Caco-2 (cell line): ENCODE results near the gene USP1. TPM values are rescaled to one million over a fixed set of nuclear protein-coding genes. Genes with fewer than 3 reads are reported as not detected.

Experiments used
- BruUV-seq: library from RNA; stranded (reverse); fragments of 400-500 nt; replicated peaks from 2 replicates; lab custom pipeline; 2021; lab: Mats Ljungman, UMichigan
- CTCF ChIA-PET: fragments of 300-600 bp; sonication (Branson Sonifier 250); formaldehyde crosslinking; loops from one replicate; lab custom pipeline; 2022; ENCODE audit warnings: antibody characterized with exemption; lab: Charles Lee
- POLR2A ChIA-PET: fragments of 300-600 bp; sonication (Branson Sonifier 250); formaldehyde crosslinking; loops from one replicate; lab custom pipeline; 2022; ENCODE audit warnings: antibody characterized with exemption; lab: Charles Lee
- DNase-seq, 2 experiments: peaks; one replicate each; pipeline versions ENCODE4 v3.0.0 to v3.0.0-alpha.2; 2020 to 2022
- H3K27me3 ChIP-seq: replicated peaks from 2 replicates; pipeline ENCODE4 v1.6.0; 2011; ENCODE audit warnings: low read length; ENCODE audit not compliant: control insufficient read depth, insufficient read depth
- H3K36me3 ChIP-seq: 2 replicates; pipeline ENCODE4 v1.5.1; 2011; ENCODE audit warnings: low read length; ENCODE audit not compliant: control insufficient read depth, insufficient read depth
- H3K4me1 ChIP-seq: fragments of 250-450 bp; sonication (Bioruptor Pico); 2 replicates; pipeline ENCODE4 v1.5.1; 2020; ENCODE audit warnings: mild to moderate bottlenecking
- H3K4me3 ChIP-seq: 2 replicates; pipeline ENCODE4 v1.5.1; 2011; ENCODE audit warnings: low read depth, mild to moderate bottlenecking, control low read depth, low read length
- H3K9me3 ChIP-seq: fragments of 250-450 bp; sonication (Bioruptor Pico); 2 replicates; pipeline ENCODE4 v1.5.1; 2020; ENCODE audit warnings: mild to moderate bottlenecking, moderate library complexity
- H3K27ac Mint-ChIP-seq: one replicate; pipeline ENCODE4 v1.8.0; 2022; ENCODE audit warnings: mixed read lengths; ENCODE audit not compliant: unreplicated experiment
- H3K27me3 Mint-ChIP-seq: one replicate; pipeline ENCODE4 v1.8.0; 2022; ENCODE audit warnings: mixed read lengths; ENCODE audit not compliant: insufficient read depth, unreplicated experiment
- H3K36me3 Mint-ChIP-seq: one replicate; pipeline ENCODE4 v1.8.0; 2022; ENCODE audit warnings: mild to moderate bottlenecking, mixed read lengths; ENCODE audit not compliant: insufficient read depth, unreplicated experiment
- H3K4me1 Mint-ChIP-seq: one replicate; pipeline ENCODE4 v1.8.0; 2022; ENCODE audit warnings: low read depth, mixed read lengths; ENCODE audit not compliant: unreplicated experiment
- H3K4me3 Mint-ChIP-seq: one replicate; pipeline ENCODE4 v1.8.0; 2022; ENCODE audit warnings: mild to moderate bottlenecking, moderate library complexity, mixed read lengths; ENCODE audit not compliant: unreplicated experiment
- H3K9me3 Mint-ChIP-seq: one replicate; pipeline ENCODE4 v1.8.0; 2022; ENCODE audit warnings: mixed read lengths; ENCODE audit not compliant: unreplicated experiment
- CTCF ChIP-seq, 2 experiments: fragments of 200-600 bp in 1 of 2; IDR thresholded peaks; 1 replicate in 1 of 2; 2 replicates in 1 of 2; pipeline versions ENCODE4 v1.5.1 to v1.8.0; 2011 to 2022; ENCODE audit warnings: antibody characterized with exemption in 1 of 2, control low read depth in 1 of 2, inconsistent platforms in 1 of 2, low read depth in 1 of 2, low read length in 1 of 2, mild to moderate bottlenecking in 1 of 2, moderate library complexity in 1 of 2; ENCODE audit not compliant: insufficient read depth in 1 of 2, severe bottlenecking in 1 of 2, unreplicated experiment in 1 of 2
- intact Hi-C: fragments of 100-400 bp; cut with micrococcal nuclease; formaldehyde crosslinking; loops from one replicate; pipeline ENCODE4 v1.10.0; 2022; ENCODE audit not compliant: unreplicated experiment
- total RNA-seq: library from RNA; stranded (reverse); gene quantifications from 2 replicates; pipeline ENCODE4 v1.2.3, GENCODE V29; 2022

The USP1 gene
- total RNA-seq, 1 experiment from 2014 or later, result 39.3 TPM

- DNase-seq, result no peak
- intact Hi-C loops, result no loop called here
- H3K27ac Mint-ChIP-seq, result no peak overlapping the region
- H3K9me3 ChIP-seq, result no peaks in the 10 kb centered on the region
- no peaks in the 10 kb centered on the region; the same call in 1 of the 2 replicates for H3K36me3 ChIP-seq
- no peak overlapping the region for H3K4me3 Mint-ChIP-seq
- H3K9me3 Mint-ChIP-seq, result no peaks in the 10 kb centered on the region
- H3K27me3 Mint-ChIP-seq, result no peaks in the 10 kb centered on the region
- H3K4me1 Mint-ChIP-seq, result no peaks in the 10 kb centered on the region
- H3K4me1 ChIP-seq, result no peaks in the 10 kb centered on the region
- BruUV-seq, result no TSS peak
- ChIA-PET POLR2A (no interaction called here), CTCF (no interaction called here)
- no peak overlapping the region for H3K4me3 ChIP-seq
- H3K36me3 Mint-ChIP-seq, result peaks cover 38% of the 10 kb centered on the region
- no peak for TF ChIP-seq CTCF (IDR thresholded peaks at IDR 0.05; ENCODE audit: insufficient read depth in 1 of 2, low read depth in 1 of 2, low read length in 1 of 2, severe bottlenecking in 1 of 2, unreplicated experiment in 1 of 2)
- no peaks in the 10 kb centered on the region for H3K27me3 ChIP-seq
Observed at GRCh38 chr1:62457955-62458354, 21.1 kb downstream of the USP1 start.

- Mint-ChIP-seq H3K27ac (no peak overlapping the region), H3K9me3 (no peaks in the 10 kb centered on the region), H3K36me3 (peaks cover 8% of the 10 kb centered on the region), H3K4me1 (no peaks in the 10 kb centered on the region), H3K27me3 (no peaks in the 10 kb centered on the region), H3K4me3 (no peak overlapping the region)
- no peak for DNase-seq
- no peaks in the 10 kb centered on the region for H3K4me1 ChIP-seq
- no peaks in the 10 kb centered on the region for H3K9me3 ChIP-seq
- POLR2A ChIA-PET, result interaction anchor here (0.6 kb wide), 1 partner anchor 263 kb away, joined by 9 read pairs; no protein-coding TSS in a partner anchor
- CTCF ChIA-PET, result no interaction called here
- no peaks in the 10 kb centered on the region; the same call in 1 of the 2 replicates for H3K36me3 ChIP-seq
- no TSS peak for BruUV-seq
- H3K4me3 ChIP-seq, result no peak overlapping the region
- intact Hi-C loops, result no loop called here
- H3K27me3 ChIP-seq, result no peaks in the 10 kb centered on the region
- TF ChIP-seq CTCF (IDR thresholded peaks at IDR 0.05; ENCODE audit: insufficient read depth in 1 of 2, low read depth in 1 of 2, low read length in 1 of 2, severe bottlenecking in 1 of 2, unreplicated experiment in 1 of 2), result no peak
Observed at GRCh38 chr1:62462370-62462769, 25.5 kb downstream of the USP1 start.

- Histone ChIP-seq H3K36me3 (no peaks in the 10 kb centered on the region; the same call in 1 of the 2 replicates), H3K4me3 (no peak overlapping the region), H3K9me3 (no peaks in the 10 kb centered on the region), H3K4me1 (no peaks in the 10 kb centered on the region), H3K27me3 (no peaks in the 10 kb centered on the region)
- no peak for DNase-seq
- POLR2A ChIA-PET, result no interaction called here
- Mint-ChIP-seq H3K27ac (no peak overlapping the region), H3K4me3 (no peak overlapping the region), H3K36me3 (peaks cover 29% of the 10 kb centered on the region), H3K4me1 (no peaks in the 10 kb centered on the region), H3K27me3 (no peaks in the 10 kb centered on the region), H3K9me3 (no peaks in the 10 kb centered on the region)
- CTCF ChIA-PET, result no interaction called here
- BruUV-seq, result no TSS peak
- TF ChIP-seq CTCF (IDR thresholded peaks at IDR 0.05; ENCODE audit: insufficient read depth in 1 of 2, low read depth in 1 of 2, low read length in 1 of 2, severe bottlenecking in 1 of 2, unreplicated experiment in 1 of 2), result no peak
- intact Hi-C loops, result no loop called here
Observed at GRCh38 chr1:62467092-62467491, 30.2 kb downstream of the USP1 start.
